ENCODE measurements around the gene SLC49A3. TPM values are rescaled to one million over a fixed set of nuclear protein-coding genes. Genes with fewer than 3 reads are reported as not detected.

The SLC49A3 gene
- total and polyA plus RNA-seq, 2 of the 4 experiments (the other 2 are of a cell fraction), result under 0.01 to 0.32 TPM

GRCh38 chr4:722169-722725 is 33.3 kb upstream of the SLC49A3 start:
- no peak overlapping the region for H3K4me3 ChIP-seq (ENCODE audit: insufficient read depth, low read depth, low read length)
- DNase-seq, result no peak
- no peak overlapping the region for H2AFZ ChIP-seq (replicated peaks; ENCODE audit: low read length, poor library complexity)
- H2AK9ac ChIP-seq (replicated peaks; ENCODE audit: low read depth, low read length, poor library complexity), result no peak overlapping the region
- no peak overlapping the region for H3K4ac ChIP-seq (ENCODE audit: low read depth, low read length)
- H3K27ac ChIP-seq (ENCODE audit: insufficient read depth, low read length), result no peak overlapping the region
- TF ChIP-seq NFE2L2 (IDR thresholded peaks at IDR 0.05; ENCODE audit: low read depth, low read length) (no peak), MAZ (IDR thresholded peaks at IDR 0.05; ENCODE audit: borderline replicate concordance, low read depth, low read length) (no peak), ELK1 (IDR thresholded peaks at IDR 0.05; ENCODE audit: borderline replicate concordance, low read depth, low read length) (no peak), FOS (IDR thresholded peaks at IDR 0.05; ENCODE audit: low read depth, low read length) (no peak), CEBPB (IDR thresholded peaks at IDR 0.05; ENCODE audit: low read depth, low read length) (no peak), USF2 (IDR thresholded peaks at IDR 0.05; ENCODE audit: low read depth, low read length) (no peak), POLR2A (IDR thresholded peaks at IDR 0.05; ENCODE audit: low read depth, low read length) (no peak), RFX5 (IDR thresholded peaks at IDR 0.05; ENCODE audit: low read depth, low read length) (no peak), CTCF (conservative IDR thresholded peaks at IDR 0.05; ENCODE audit: low read depth, low read length) (no peak), MXI1 (IDR thresholded peaks at IDR 0.05; ENCODE audit: borderline replicate concordance, low read depth, low read length) (no peak), SMC3 (IDR thresholded peaks at IDR 0.05; ENCODE audit: low read depth, low read length) (no peak), MAFK (IDR thresholded peaks at IDR 0.05; ENCODE audit: low read depth, low read length) (no peak), RAD21 (IDR thresholded peaks at IDR 0.05; ENCODE audit: low read length) (no peak), RCOR1 (IDR thresholded peaks at IDR 0.05; ENCODE audit: insufficient replicate concordance, low read length) (no peak), BHLHE40 (IDR thresholded peaks at IDR 0.05; ENCODE audit: low read depth, low read length) (no peak), CHD1 (IDR thresholded peaks at IDR 0.05; ENCODE audit: low read depth, low read length) (no peak)
- no peak overlapping the region for H2BK120ac ChIP-seq (ENCODE audit: low read depth, low read length)
- H3K27me3 ChIP-seq (ENCODE audit: control insufficient read depth, insufficient read depth, low read length), result no peaks in the 10 kb centered on the region
- no peak overlapping the region for H3K18ac ChIP-seq (ENCODE audit: low read depth, low read length)
- peaks cover 7 to 58% of the 10 kb centered on the region in 2 experiments for H3K79me1 ChIP-seq (ENCODE audit: low read depth in 1 of 2, low read length in 2 of 2)
- intact Hi-C loops (cut with micrococcal nuclease) (no loop called here), dilution Hi-C loops (cut with HindIII; ENCODE audit: low sequenced_read_pairs, unreplicated experiment) (no loop called here), in situ Hi-C loops (cut with MboI; ENCODE audit: low sequenced_read_pairs) (no loop called here)
- ChIA-PET CTCF (no interaction called here), POLR2A (ENCODE audit: unreplicated experiment) (no interaction called here)
- peaks cover 86% of the 10 kb centered on the region for H4K20me1 ChIP-seq (ENCODE audit: insufficient read depth, low read length)
- no peak overlapping the region for H3K14ac ChIP-seq (replicated peaks; ENCODE audit: low read depth, low read length)
- H3K4me1 ChIP-seq (ENCODE audit: control insufficient read depth, insufficient read depth, low read length), result peaks cover 15% of the 10 kb centered on the region
- no peak overlapping the region for H3K9ac ChIP-seq (ENCODE audit: low read depth, low read length)
- H3K9me3 ChIP-seq (ENCODE audit: control insufficient read depth, insufficient read depth, low read length), result no peaks in the 10 kb centered on the region
- H4K5ac ChIP-seq (ENCODE audit: low read depth, low read length), result no peak overlapping the region
- H4K8ac ChIP-seq (ENCODE audit: low read depth in 2 of 2, low read length in 2 of 2), result no peak overlapping the region
- no peak overlapping the region for H2BK5ac ChIP-seq (ENCODE audit: low read depth, low read length, poor library complexity, severe bottlenecking)
- H3K23ac ChIP-seq (ENCODE audit: low read depth, low read length), result no peak overlapping the region
- no peak overlapping the region for H2BK15ac ChIP-seq (ENCODE audit: low read depth, low read length)
- no peak overlapping the region for H2BK20ac ChIP-seq (ENCODE audit: low read depth, low read length)
- H3K4me2 ChIP-seq (ENCODE audit: low read depth, low read length), result no peak overlapping the region
- H2AK5ac ChIP-seq (ENCODE audit: low read depth, low read length), result no peak overlapping the region
- peaks cover 7% of the 10 kb centered on the region for H3K9me1 ChIP-seq (ENCODE audit: insufficient read depth, low read length)
- whole genome bisulfite sequencing, 2 experiments (ENCODE audit: extremely low coverage in 2 of 2, insufficient read length in 1 of 2), result 96% methylated on average over 33 of the region's 47 CpGs; no CpG with 5 or more reads in 1 of the 2 experiments
- no peak for ATAC-seq (ENCODE audit: low read depth)
- no peak overlapping the region for H3K56ac ChIP-seq (ENCODE audit: extremely low read depth, insufficient read depth, low read length)
- H4K91ac ChIP-seq (ENCODE audit: insufficient read depth, low read depth, low read length), result no peak overlapping the region
- H3K36me3 ChIP-seq (ENCODE audit: control insufficient read depth, insufficient read depth, low read length), result peaks cover 22% of the 10 kb centered on the region
- BruUV-seq (replicated peaks), result no TSS peak
